Smooth muscle cell (in vitro differentiated cells): Measurements from ENCODE around the gene PHLDB1. TPM values are rescaled to one million over a fixed set of nuclear protein-coding genes. Genes with fewer than 3 reads are reported as not detected.
"Not testable (repeated sequence)": the region's sequence is repeated elsewhere in the genome, so short reads cannot be mapped to it uniquely, and the experiment has no call there.

ENCODE experiments used
- DNase-seq: peaks from one replicate; lab custom pipeline; 2025; ENCODE audit not compliant: unreplicated experiment; lab: John Stamatoyannopoulos, UW
- H2AFZ ChIP-seq: fragments of 200-600 bp; sonication (generic); 2 replicates; pipeline ENCODE4 v1.6.0; 2016; ENCODE audit warnings: antibody characterized with exemption, low read depth, mild to moderate bottlenecking
- H3F3A ChIP-seq: fragments of 200-600 bp; sonication (generic); 2 replicates; pipeline ENCODE4 v1.6.0; 2017; ENCODE audit warnings: antibody characterized with exemption, low read depth
- H3K27ac ChIP-seq: fragments of 200-600 bp; sonication (generic); 2 replicates; pipeline ENCODE4 v1.5.1; 2016; ENCODE audit warnings: low read depth, mild to moderate bottlenecking
- H3K27me3 ChIP-seq: fragments of 200-600 bp; sonication (generic); 2 replicates; pipeline ENCODE4 v1.6.1; 2016; ENCODE audit warnings: low read depth, mild to moderate bottlenecking
- H3K36me3 ChIP-seq: fragments of 200-600 bp; sonication (generic); 2 replicates; pipeline ENCODE4 v1.5.1; 2016; ENCODE audit warnings: low read depth
- H3K4me1 ChIP-seq: fragments of 200-600 bp; sonication (generic); 2 replicates; pipeline ENCODE4 v1.5.1; 2016; ENCODE audit warnings: low read depth
- H3K4me2 ChIP-seq: fragments of 200-600 bp; sonication (generic); 2 replicates; pipeline ENCODE4 v1.6.0; 2016; ENCODE audit warnings: mild to moderate bottlenecking
- H3K4me3 ChIP-seq: fragments of 200-600 bp; sonication (generic); 2 replicates; pipeline ENCODE4 v1.5.1; 2016; ENCODE audit warnings: mild to moderate bottlenecking
- H3K79me2 ChIP-seq: fragments of 200-600 bp; sonication (generic); 2 replicates; pipeline ENCODE4 v1.6.0; 2016; ENCODE audit warnings: low read depth, mild to moderate bottlenecking
- H3K9ac ChIP-seq: fragments of 200-600 bp; sonication (generic); 2 replicates; pipeline ENCODE4 v1.6.0; 2016; ENCODE audit warnings: low read depth
- H3K9me3 ChIP-seq: fragments of 200-600 bp; sonication (generic); replicated peaks from 2 replicates; pipeline ENCODE4 v1.5.1; 2016; ENCODE audit warnings: low read depth
- H4K20me1 ChIP-seq: fragments of 200-600 bp; sonication (generic); 2 replicates; pipeline ENCODE4 v1.6.0; 2016; ENCODE audit warnings: low read depth
- CTCF ChIP-seq: fragments of 200-600 bp; sonication (generic); IDR thresholded peaks from 2 replicates; pipeline ENCODE4 v1.5.1; 2017; ENCODE audit warnings: borderline replicate concordance, mild to moderate bottlenecking, antibody characterized with exemption; ENCODE audit not compliant: insufficient read depth, poor library complexity, severe bottlenecking
- WGBS: methylation state at CpG from one replicate; pipeline ENCODE4 v1.1.7; 2016; ENCODE audit warnings: low lambda C conversion rate; 5-methylcytosine and 5-hydroxymethylcytosine counted together
- polyA plus RNA-seq: library from polyadenylated mRNA; unstranded; fragments of >200 nt; fragmentation: Nextera tagmentation; extraction: Ambion mirVana; gene quantifications from 2 replicates; pipeline ENCODE4 v1.2.1, GENCODE V29; 2016
- total RNA-seq: library from RNA; depleted of rRNA; stranded (reverse); fragments of >200 nt; gene quantifications from 2 replicates; pipeline ENCODE4 v1.2.3, GENCODE V29; 2014

The PHLDB1 gene
- total and polyA plus RNA-seq, 2 experiments from 2014 or later: 86.0 to 89.0 TPM

- Histone ChIP-seq H3K27ac (no peak overlapping the region), H3K4me3 (no peak overlapping the region), H3K4me1 (peaks cover 13% of the 10 kb centered on the region), H2AFZ (no peak overlapping the region), H4K20me1 (peaks cover 16% of the 10 kb centered on the region), H3K36me3 (no peaks in the 10 kb centered on the region), H3K79me2 (peaks cover 36% of the 10 kb centered on the region), H3K4me2 (no peak overlapping the region), H3K27me3 (no peaks in the 10 kb centered on the region), H3F3A (no peaks in the 10 kb centered on the region), H3K9ac (no peak overlapping the region), H3K9me3 (no peaks in the 10 kb centered on the region)
- no peak for DNase-seq
- WGBS: 84% methylated on average over 2 of the region's 2 CpGs
- no peak for TF ChIP-seq CTCF
Measured at GRCh38 chr11:118569670-118570069, 37.7 kb upstream of the PHLDB1 start.

- Histone ChIP-seq H3K4me1 (peaks cover 24% of the 10 kb centered on the region), H3F3A (no peaks in the 10 kb centered on the region), H3K79me2 (peaks cover 47% of the 10 kb centered on the region), H2AFZ (no peak overlapping the region), H4K20me1 (peaks cover 27% of the 10 kb centered on the region), H3K9ac (no peak overlapping the region), H3K27me3 (no peaks in the 10 kb centered on the region), H3K4me3 (no peak overlapping the region), H3K36me3 (no peaks in the 10 kb centered on the region), H3K4me2 (no peak overlapping the region), H3K27ac (no peak overlapping the region), H3K9me3 (no peaks in the 10 kb centered on the region)
- DNase-seq: no peak
- WGBS: 97% methylated on average over 1 of the region's 1 CpG
- no peak for TF ChIP-seq CTCF
Measured at GRCh38 chr11:118570787-118571186, 36.6 kb upstream of the PHLDB1 start.

- H2AFZ ChIP-seq: peak overlapping the region; percentile 63
- not testable (repeated sequence) for H3F3A ChIP-seq, H3K9me3 ChIP-seq, H3K27me3 ChIP-seq, H3K36me3 ChIP-seq
- peaks cover 27% of the 10 kb centered on the region for H3K4me1 ChIP-seq
- H3K27ac ChIP-seq: peak overlapping the region; percentile 99
- peak overlapping the region; percentile 97 for H3K4me3 ChIP-seq
- 14% methylated on average over 15 of the region's 15 CpGs for WGBS
- peak overlapping the region; percentile 95 for H3K4me2 ChIP-seq
- peak; percentile 6 for DNase-seq
- peak overlapping the region; percentile 100 for H3K9ac ChIP-seq
- peaks cover 36% of the 10 kb centered on the region for H4K20me1 ChIP-seq
- H3K79me2 ChIP-seq: peaks cover 56% of the 10 kb centered on the region
Measured at GRCh38 chr11:118571701-118572060, 35.7 kb upstream of the PHLDB1 start.

GRCh38 chr11:118572061-118572980, 35.1 kb upstream of the PHLDB1 start, which contains the start of gene ARCN1:
TSS of gene ARCN1 (plus strand) at chr11:118572409. CDS start at chr11:118572548, 139 bp downstream.
- no peak for TF ChIP-seq CTCF
- under 1% methylated on average over 44 of the region's 55 CpGs for WGBS

More at GRCh38 chr11:118572061-118572980, 35.1 kb upstream of the PHLDB1 start, which contains the start of gene ARCN1:
- Histone ChIP-seq H3K79me2 (peaks cover 62% of the 10 kb centered on the region), H2AFZ (peak within 1 kb of the TSS; percentile 63), H4K20me1 (peaks cover 43% of the 10 kb centered on the region), H3K4me1 (peaks cover 30% of the 10 kb centered on the region), H3K36me3 (no peaks in the 10 kb centered on the region), H3K4me3 (peak within 1 kb of the TSS; percentile 97), H3F3A (peaks cover 6% of the 10 kb centered on the region), H3K4me2 (peak within 1 kb of the TSS; percentile 95), H3K27me3 (no peaks in the 10 kb centered on the region), H3K9me3 (no peaks in the 10 kb centered on the region), H3K27ac (peak within 1 kb of the TSS; percentile 99), H3K9ac (peak within 1 kb of the TSS; percentile 100)
- DNase-seq: peak; percentile 62
